AG09309 (cell line): ENCODE data around the gene BCL2L12.

Experiments
- DNase-seq: peaks from one replicate; pipeline ENCODE4 v3.0.0-alpha.2; 2010; ENCODE audit warnings: low read depth
- H3K4me3 ChIP-seq: 2 replicates; pipeline ENCODE4 v1.5.1; 2011; ENCODE audit warnings: mild to moderate bottlenecking, low read depth, low read length, moderate library complexity; ENCODE audit not compliant: control insufficient read depth
- TF ChIP-seq, protein P1 (sequence below): IDR thresholded peaks from 2 replicates; pipeline ENCODE4 v1.5.1; 2011; ENCODE audit warnings: mild to moderate bottlenecking, low read depth, low read length, inconsistent platforms; ENCODE audit not compliant: insufficient read depth, control insufficient read depth; ENCODE audit errors: missing control alignments

BCL2L12 gene

DNA sequence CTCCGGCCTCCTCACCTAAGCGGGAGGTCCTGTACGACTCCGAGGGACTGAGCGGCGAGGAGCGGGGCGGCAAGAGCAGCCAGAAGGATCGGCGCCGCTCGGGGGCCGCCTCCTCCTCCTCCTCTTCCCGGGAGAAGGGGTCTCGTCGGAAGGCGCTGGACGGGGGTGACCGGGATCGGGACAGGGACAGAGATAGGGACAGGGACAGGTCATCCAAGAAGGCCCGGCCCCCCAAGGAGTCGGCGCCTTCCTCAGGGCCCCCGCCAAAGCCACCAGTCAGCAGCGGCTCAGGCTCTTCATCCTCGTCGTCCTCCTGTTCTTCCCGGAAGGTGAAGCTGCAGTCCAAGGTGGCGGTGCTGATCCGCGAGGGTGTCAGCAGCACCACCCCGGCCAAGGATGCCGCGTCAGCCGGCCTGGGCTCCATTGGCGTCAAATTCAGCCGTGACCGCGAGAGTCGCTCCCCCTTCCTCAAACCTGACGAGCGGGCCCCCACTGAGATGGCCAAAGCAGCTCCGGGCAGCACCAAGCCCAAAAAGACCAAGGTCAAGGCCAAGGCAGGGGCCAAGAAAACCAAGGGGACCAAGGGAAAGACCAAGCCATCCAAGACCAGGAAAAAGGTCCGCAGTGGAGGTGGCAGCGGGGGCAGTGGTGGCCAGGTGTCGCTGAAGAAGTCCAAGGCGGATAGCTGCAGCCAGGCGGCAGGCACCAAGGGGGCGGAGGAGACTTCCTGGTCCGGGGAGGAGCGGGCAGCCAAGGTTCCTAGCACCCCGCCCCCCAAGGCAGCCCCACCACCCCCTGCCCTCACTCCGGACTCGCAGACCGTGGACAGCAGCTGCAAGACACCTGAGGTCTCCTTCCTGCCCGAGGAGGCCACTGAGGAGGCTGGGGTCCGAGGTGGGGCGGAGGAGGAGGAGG lies 12.9 kb upstream of the BCL2L12 start:
- DNase-seq = no peak
- TF ChIP-seq, protein P1, sequence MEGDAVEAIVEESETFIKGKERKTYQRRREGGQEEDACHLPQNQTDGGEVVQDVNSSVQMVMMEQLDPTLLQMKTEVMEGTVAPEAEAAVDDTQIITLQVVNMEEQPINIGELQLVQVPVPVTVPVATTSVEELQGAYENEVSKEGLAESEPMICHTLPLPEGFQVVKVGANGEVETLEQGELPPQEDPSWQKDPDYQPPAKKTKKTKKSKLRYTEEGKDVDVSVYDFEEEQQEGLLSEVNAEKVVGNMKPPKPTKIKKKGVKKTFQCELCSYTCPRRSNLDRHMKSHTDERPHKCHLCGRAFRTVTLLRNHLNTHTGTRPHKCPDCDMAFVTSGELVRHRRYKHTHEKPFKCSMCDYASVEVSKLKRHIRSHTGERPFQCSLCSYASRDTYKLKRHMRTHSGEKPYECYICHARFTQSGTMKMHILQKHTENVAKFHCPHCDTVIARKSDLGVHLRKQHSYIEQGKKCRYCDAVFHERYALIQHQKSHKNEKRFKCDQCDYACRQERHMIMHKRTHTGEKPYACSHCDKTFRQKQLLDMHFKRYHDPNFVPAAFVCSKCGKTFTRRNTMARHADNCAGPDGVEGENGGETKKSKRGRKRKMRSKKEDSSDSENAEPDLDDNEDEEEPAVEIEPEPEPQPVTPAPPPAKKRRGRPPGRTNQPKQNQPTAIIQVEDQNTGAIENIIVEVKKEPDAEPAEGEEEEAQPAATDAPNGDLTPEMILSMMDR = no peak
- no peak overlapping the region for H3K4me3 ChIP-seq

DNA sequence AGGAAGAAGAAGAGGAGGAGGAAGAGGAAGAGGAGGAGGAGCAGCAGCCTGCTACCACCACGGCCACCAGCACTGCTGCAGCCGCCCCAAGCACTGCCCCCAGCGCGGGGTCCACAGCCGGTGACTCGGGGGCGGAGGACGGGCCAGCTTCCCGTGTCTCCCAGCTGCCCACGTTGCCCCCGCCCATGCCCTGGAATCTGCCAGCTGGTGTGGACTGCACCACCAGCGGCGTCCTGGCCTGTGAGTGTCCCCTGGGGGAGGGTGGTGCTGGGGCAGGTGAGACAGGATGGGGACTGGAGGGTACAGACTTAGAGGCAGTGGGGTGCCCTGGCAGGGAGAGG lies 12.3 kb upstream of the BCL2L12 start:
- TF ChIP-seq, protein P1 = no peak
- no peak for DNase-seq
- H3K4me3 ChIP-seq = no peak overlapping the region

- DNase-seq = no peak
- no peak overlapping the region for H3K4me3 ChIP-seq
- TF ChIP-seq, protein P1 = no peak
Measured at GRCh38 chr19:49654581-49654980, 11.2 kb upstream of the BCL2L12 start.

DNA sequence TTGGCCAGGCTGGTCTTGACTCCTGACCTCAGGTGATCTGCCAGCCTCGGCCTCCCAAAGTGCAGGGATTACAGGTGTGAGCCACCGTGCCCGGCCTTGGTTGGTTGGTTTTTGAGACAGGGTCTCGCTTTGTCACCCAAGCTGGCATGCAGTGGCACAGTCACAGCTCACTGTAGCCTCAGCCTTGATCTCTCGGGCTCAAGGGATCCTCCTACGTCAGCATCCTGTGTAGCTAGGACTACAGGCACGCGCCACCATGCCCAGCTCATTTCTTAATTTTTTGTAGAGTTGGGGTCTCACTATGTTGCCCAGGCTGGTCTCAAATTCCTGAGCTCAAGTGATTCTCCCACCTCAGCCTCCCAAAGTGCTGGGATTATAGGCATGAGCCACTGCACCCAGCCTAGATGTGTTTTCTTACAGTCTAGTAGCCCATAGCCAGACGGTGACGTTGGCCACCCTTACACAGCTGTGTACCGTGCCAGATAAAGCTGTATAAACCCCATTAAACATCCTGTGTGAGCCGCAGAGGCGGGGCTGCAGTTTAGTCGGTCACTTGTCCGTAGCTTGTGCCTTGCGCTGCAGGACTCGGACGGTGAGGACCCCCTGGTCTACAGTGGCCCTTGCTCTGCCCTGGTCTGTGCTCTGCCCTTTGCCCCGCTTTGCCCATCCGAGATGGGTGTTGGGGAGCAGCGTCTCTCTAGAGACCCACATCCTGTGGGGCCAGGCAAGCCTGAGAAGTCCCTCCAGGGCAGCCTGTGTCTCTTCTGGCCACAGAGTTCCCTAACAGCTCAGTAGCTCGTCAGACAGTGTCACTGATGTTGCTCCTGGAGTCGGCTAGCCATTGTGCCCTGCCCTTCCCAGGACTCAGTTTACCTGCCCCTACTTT lies 9.9 kb upstream of the BCL2L12 start:
- no peak for DNase-seq
- TF ChIP-seq, protein P1 = no peak
- H3K4me3 ChIP-seq = no peak overlapping the region

DNA sequence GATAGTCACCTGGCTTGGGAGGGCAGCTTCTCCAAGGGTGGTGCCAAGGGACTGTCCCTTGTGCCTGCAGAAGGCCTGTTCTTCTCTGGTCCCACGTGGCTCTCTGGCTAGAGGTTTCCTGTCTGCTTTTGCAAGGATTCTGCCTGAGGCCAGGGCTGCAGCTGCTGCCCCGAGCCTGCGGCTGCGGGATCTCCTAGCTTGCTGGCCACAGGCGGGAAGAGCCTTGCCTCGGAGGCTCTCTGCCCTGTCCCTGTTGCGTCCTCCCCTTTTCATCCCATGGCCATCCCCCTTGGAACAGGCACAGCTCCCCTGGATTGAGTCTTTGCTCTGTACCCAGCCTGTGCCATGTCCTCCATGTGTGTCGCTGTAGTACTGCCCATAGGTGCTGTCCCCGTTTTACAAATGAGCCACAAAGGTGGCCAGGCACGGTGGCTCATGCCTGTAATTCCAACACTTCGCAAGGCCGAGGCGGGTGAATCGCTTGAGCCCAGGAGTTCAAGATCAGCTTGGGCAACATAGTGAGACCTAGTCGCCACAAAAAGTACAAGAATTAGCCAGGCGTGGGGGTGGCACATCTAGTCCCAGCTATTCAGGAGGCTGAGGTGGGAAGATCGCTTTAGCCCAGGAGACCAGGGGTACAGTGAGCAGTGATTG lies 9.2 kb upstream of the BCL2L12 start:
- no peak for DNase-seq
- TF ChIP-seq, protein P1 = no peak
- no peak overlapping the region for H3K4me3 ChIP-seq

DNA sequence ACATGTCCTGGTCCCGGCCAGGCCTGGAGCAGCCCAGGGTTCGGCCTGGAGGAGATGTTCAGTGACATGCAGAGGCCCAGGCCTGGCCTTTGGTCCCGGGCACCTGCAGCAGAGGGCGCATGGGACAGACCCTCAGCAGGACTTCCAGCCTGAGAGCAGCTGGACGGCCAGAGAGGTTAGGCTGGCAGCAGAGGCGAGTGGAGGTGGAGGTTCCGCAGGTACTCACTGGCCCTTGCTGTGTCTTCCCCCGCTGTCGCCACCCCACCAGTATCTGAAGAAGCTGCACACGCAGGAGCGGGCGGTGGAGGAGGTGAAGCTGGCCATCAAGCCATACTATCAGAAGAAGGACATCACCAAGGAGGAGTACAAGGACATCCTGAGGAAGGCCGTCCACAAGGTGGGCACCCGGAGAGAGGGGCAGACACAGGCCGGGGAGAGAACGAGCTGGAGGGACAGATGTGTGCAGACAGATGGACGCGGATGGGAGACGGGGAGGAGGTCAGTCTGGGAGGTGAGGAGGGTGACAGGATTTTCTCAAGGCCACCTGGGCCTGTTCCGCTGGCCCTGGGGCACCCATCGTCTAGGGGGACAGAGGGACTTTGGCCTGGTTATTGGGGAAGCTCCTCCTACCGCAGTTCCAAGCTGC lies 8.1 kb upstream of the BCL2L12 start:
- DNase-seq = no peak
- no peak overlapping the region for H3K4me3 ChIP-seq
- TF ChIP-seq, protein P1 = no peak
